Myocyte (in vitro differentiated cells): ENCODE measurements around the gene TSSK3. TPM values are rescaled to one million over a fixed set of nuclear protein-coding genes. Genes with fewer than 3 reads are reported as not detected.

Source experiments
- DNase-seq: peaks from one replicate; pipeline ENCODE4 v3.0.0-alpha.2; 2012; ENCODE audit warnings: low read depth
- total RNA-seq: library from RNA; depleted of rRNA; stranded (reverse); fragments of >200 nt; gene quantifications from 2 replicates; pipeline ENCODE4 v1.2.3, GENCODE V29; 2014

TSSK3 gene
- total RNA-seq, 1 donor from 2014 or later: 1.0 TPM

GRCh38 chr1:32398401-32398800 is 36.1 kb downstream of the TSSK3 start:
- DNase-seq: no peak

GRCh38 chr1:32399843-32400242 is 37.5 kb downstream of the TSSK3 start:
- no peak for DNase-seq

GRCh38 chr1:32400876-32401631 is 38.7 kb downstream of the TSSK3 start:
- peak; percentile 98 for DNase-seq

- DNase-seq: peak; percentile 88
Measured at GRCh38 chr1:32404946-32405345, 42.6 kb downstream of the TSSK3 start.

GRCh38 chr1:32405672-32406467 is 43.5 kb downstream of the TSSK3 start:
- DNase-seq: no peak

- DNase-seq: no peak
Measured at GRCh38 chr1:32406629-32407111, 44.3 kb downstream of the TSSK3 start.

- DNase-seq: peak; percentile 28
Measured at GRCh38 chr1:32411261-32411660, 48.9 kb downstream of the TSSK3 start.

GRCh38 chr1:32413507-32414185 is 51.3 kb downstream of the TSSK3 start:
- peak; percentile 86 for DNase-seq

Other genes starting within 250 kb of the TSSK3 start
- 44.2 and 44.4 TPM in 2 replicates for gene TXLNA, start 182.9 kb upstream of the TSSK3 start, total RNA-seq
- gene CCDC28B, start 161.9 kb upstream of the TSSK3 start, total RNA-seq: 65.3 and 89.7 TPM in 2 replicates
- gene IQCC, start 156.9 kb upstream of the TSSK3 start, total RNA-seq: 2.0 and 2.3 TPM in 2 replicates
- 0.11 TPM in 1 of 2 replicates, not detected in the other for gene DCDC2B, start 153.4 kb upstream of the TSSK3 start, total RNA-seq
- gene TMEM234, start 140.2 kb upstream of the TSSK3 start, total RNA-seq: 10.1 and 11.6 TPM in 2 replicates
- 222 and 238 TPM in 2 replicates for gene EIF3I, start 140.1 kb upstream of the TSSK3 start, total RNA-seq
- 0.53 TPM in 1 of 2 replicates, not detected in the other for gene FAM167B, start 115.3 kb upstream of the TSSK3 start, total RNA-seq
- not detected in 2 replicates for gene LCK, start 111.3 kb upstream of the TSSK3 start, total RNA-seq
- gene HDAC1, start 70.5 kb upstream of the TSSK3 start, total RNA-seq: 21.0 and 21.4 TPM in 2 replicates
- gene MARCKSL1, start 26.3 kb upstream of the TSSK3 start, total RNA-seq: 65.5 and 94.0 TPM in 2 replicates
- gene FAM229A, start 54 bp upstream of the TSSK3 start, total RNA-seq: 4.4 and 5.2 TPM in 2 replicates
- 62.8 and 63.2 TPM in 2 replicates for gene BSDC1, start 31.9 kb downstream of the TSSK3 start, total RNA-seq
- gene ZBTB8B, start 102.5 kb downstream of the TSSK3 start, total RNA-seq: 0.03 and 0.16 TPM in 2 replicates
- 2.8 and 3.7 TPM in 2 replicates for gene ZBTB8A, start 176.9 kb downstream of the TSSK3 start, total RNA-seq